HFF-Myc (cell line): ENCODE data around the gene SERPINB10.

ENCODE experiments used
- DNase-seq: peaks from one replicate; pipeline ENCODE4 v3.0.0-alpha.2; 2011; ENCODE audit warnings: low read depth; ENCODE audit errors: extremely low read depth
- H3K4me3 ChIP-seq: replicated peaks from 2 replicates; pipeline ENCODE4 v1.5.1; 2011; ENCODE audit warnings: low read depth, mild to moderate bottlenecking, control low read depth, low read length
- TF ChIP-seq, protein P1 (sequence below): IDR thresholded peaks from 2 replicates; pipeline ENCODE4 v1.5.1; 2012; ENCODE audit warnings: mild to moderate bottlenecking, low read depth, low read length, control low read depth; ENCODE audit errors: missing control alignments

The SERPINB10 gene

GRCh38 chr18:63869374-63869773 is 38.4 kb upstream of the SERPINB10 start:
- no peak overlapping the region for H3K4me3 ChIP-seq
- TF ChIP-seq, protein P1, sequence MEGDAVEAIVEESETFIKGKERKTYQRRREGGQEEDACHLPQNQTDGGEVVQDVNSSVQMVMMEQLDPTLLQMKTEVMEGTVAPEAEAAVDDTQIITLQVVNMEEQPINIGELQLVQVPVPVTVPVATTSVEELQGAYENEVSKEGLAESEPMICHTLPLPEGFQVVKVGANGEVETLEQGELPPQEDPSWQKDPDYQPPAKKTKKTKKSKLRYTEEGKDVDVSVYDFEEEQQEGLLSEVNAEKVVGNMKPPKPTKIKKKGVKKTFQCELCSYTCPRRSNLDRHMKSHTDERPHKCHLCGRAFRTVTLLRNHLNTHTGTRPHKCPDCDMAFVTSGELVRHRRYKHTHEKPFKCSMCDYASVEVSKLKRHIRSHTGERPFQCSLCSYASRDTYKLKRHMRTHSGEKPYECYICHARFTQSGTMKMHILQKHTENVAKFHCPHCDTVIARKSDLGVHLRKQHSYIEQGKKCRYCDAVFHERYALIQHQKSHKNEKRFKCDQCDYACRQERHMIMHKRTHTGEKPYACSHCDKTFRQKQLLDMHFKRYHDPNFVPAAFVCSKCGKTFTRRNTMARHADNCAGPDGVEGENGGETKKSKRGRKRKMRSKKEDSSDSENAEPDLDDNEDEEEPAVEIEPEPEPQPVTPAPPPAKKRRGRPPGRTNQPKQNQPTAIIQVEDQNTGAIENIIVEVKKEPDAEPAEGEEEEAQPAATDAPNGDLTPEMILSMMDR: no peak
- peak; percentile 72 for DNase-seq

- TF ChIP-seq, protein P1: no peak
- no peak for DNase-seq
- H3K4me3 ChIP-seq: no peak overlapping the region
Observed at GRCh38 chr18:63869851-63870250, 37.9 kb upstream of the SERPINB10 start.

- no peak for DNase-seq
- TF ChIP-seq, protein P1: no peak
- H3K4me3 ChIP-seq: no peak overlapping the region
Observed at GRCh38 chr18:63871836-63872235, 35.9 kb upstream of the SERPINB10 start.

- DNase-seq: no peak
- no peak overlapping the region for H3K4me3 ChIP-seq
- TF ChIP-seq, protein P1: no peak
Observed at GRCh38 chr18:63872586-63872985, 35.2 kb upstream of the SERPINB10 start.

GRCh38 chr18:63878343-63878742 is 29.4 kb upstream of the SERPINB10 start:
- DNase-seq: no peak
- TF ChIP-seq, protein P1: no peak
- no peak overlapping the region for H3K4me3 ChIP-seq

- TF ChIP-seq, protein P1: no peak
- DNase-seq: no peak
- no peak overlapping the region for H3K4me3 ChIP-seq
Observed at GRCh38 chr18:63878925-63879324, 28.8 kb upstream of the SERPINB10 start.

- no peak for DNase-seq
- H3K4me3 ChIP-seq: no peak overlapping the region
- TF ChIP-seq, protein P1: no peak
Observed at GRCh38 chr18:63879709-63880108, 28.0 kb upstream of the SERPINB10 start.
